ENCODE measurements around the gene NRXN3.

NRXN3 gene

DNA sequence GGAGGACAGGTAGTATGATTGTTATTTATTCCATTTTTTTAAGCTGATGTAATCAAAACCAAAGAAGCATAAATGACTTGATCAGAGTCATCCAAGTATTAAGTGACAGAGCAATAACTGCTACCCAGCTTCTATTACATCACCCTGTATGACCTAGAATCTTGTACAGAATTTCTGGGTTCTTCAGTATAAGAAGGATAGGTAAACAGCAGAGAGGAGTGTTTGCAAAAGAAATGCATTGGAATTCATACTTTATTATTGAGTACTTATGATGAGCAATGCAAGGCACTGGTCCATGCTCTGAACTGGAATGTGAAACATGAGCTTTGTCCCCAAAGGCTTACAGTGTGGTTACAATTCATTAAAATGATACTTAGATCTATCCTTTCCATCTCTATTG, 1124.3 kb downstream of the NRXN3 start:
- DNase-seq (ENCODE audit: low read depth) = no peak
- no peak for TF ChIP-seq CTCF (IDR thresholded peaks at IDR 0.05; ENCODE audit: low read depth, low read length, missing control alignments)
- H3K4me3 ChIP-seq (ENCODE audit: low read depth, low read length) = no peak overlapping the region

DNA sequence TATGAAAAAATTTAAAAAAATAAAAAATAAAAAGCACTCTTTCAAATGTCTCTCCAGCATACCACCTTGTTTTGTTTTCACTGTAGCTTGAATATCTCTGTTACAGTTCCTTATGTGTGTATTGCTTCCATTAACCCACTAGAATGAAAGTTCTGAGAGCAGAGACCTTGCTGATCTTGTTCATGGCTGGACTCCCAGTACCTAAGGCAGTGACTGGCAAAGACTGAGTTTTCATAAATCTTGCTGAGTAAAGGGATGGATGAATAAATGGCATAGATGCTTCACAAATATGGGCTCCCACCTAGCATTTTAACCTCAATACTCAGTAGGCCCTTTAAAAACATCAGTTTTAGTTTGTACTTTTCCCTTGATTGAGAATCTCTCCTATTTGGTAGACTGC, 1125.2 kb downstream of the NRXN3 start:
- no peak for TF ChIP-seq CTCF (IDR thresholded peaks at IDR 0.05; ENCODE audit: low read depth, low read length, missing control alignments)
- DNase-seq (ENCODE audit: low read depth) = no peak
- H3K4me3 ChIP-seq (ENCODE audit: low read depth, low read length) = no peak overlapping the region

- no peak overlapping the region for H3K4me3 ChIP-seq (ENCODE audit: low read depth, low read length)
- TF ChIP-seq CTCF (IDR thresholded peaks at IDR 0.05; ENCODE audit: low read depth, low read length, missing control alignments) = no peak
- DNase-seq (ENCODE audit: low read depth) = no peak
Observed at GRCh38 chr14:79298373-79298772, 1128.2 kb downstream of the NRXN3 start.

DNA sequence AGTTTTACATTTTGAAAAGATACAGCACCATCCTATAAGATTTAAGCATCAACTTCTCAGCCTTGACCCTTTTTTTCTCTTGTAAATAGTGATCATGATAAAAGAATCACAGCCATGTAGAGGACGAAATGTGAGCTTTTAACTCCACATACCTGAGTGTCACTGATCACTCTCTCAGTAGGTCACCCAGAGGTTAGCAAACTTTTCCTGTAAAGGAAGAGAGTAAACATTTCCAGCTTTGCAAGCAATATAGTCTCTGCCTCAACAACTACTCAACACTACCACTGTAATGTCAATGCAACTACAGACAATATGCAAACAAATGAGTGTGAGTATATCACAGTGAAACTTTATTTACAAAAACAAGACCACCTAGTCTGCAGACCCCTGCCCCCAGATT, 1129.0 kb downstream of the NRXN3 start:
- DNase-seq (ENCODE audit: low read depth) = no peak
- H3K4me3 ChIP-seq (ENCODE audit: low read depth, low read length) = no peak overlapping the region
- TF ChIP-seq CTCF (IDR thresholded peaks at IDR 0.05; ENCODE audit: low read depth, low read length, missing control alignments) = no peak

DNA sequence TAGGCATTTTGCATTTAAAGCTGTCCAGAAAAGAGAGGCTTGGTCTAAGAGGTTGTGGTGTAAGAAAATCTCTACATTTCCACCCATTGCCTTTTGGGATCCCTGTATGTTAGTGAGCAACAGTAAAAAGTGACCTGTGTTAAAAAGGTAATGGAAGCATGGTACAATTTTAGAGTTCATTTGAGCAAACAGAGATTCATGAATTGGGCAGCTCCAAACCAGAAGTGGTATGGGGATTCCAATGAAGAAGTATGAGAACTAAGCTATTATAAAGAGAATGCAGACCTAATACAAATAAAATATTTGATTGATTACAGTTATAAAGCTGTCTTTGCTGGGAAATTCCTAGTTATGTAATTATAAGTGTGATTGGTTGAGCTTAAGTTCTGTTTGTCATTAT, 1134.1 kb downstream of the NRXN3 start:
- TF ChIP-seq CTCF (IDR thresholded peaks at IDR 0.05; ENCODE audit: low read depth, low read length, missing control alignments) = no peak

DNA sequence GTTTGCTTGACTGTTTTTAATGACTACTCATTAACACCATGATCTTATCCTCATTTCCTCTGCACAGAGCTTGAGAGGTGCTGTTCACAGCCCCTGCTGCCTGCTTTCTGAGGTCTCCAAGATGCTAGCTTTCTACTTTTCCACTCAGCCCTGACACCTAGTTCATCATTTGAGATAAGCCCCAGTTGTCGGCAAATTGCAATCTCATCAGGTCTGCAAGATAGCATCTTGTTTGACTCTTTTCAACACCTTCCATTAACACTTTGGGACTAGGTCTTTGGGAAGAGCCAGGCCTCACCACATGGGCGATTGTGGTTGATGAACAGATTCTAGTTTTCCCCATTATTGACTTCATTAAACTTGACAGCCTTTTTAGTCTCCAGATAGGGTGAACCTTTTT, 1136.4 kb downstream of the NRXN3 start:
- H3K4me3 ChIP-seq (ENCODE audit: low read depth, low read length) = no peak overlapping the region
- DNase-seq (ENCODE audit: low read depth) = no peak
- TF ChIP-seq CTCF (IDR thresholded peaks at IDR 0.05; ENCODE audit: low read depth, low read length, missing control alignments) = no peak

More for the DNA sequence above, 1134.1 kb downstream of the NRXN3 start:
- H3K4me3 ChIP-seq (ENCODE audit: low read depth, low read length) = no peak overlapping the region
- no peak for DNase-seq (ENCODE audit: low read depth)

- no peak overlapping the region for H3K4me3 ChIP-seq (ENCODE audit: low read depth, low read length)
- no peak for DNase-seq (ENCODE audit: low read depth)
- no peak for TF ChIP-seq CTCF (IDR thresholded peaks at IDR 0.05; ENCODE audit: low read depth, low read length, missing control alignments)
Observed at GRCh38 chr14:79318371-79318770, 1148.2 kb downstream of the NRXN3 start.
